DMS 273 (cell line): Measurements from ENCODE around the gene AKR1B15.

Experiments
- DNase-seq: peaks from one replicate; lab custom pipeline; 2025; ENCODE audit not compliant: unreplicated experiment; lab: John Stamatoyannopoulos, UW

Gene AKR1B15

GRCh38 chr7:134612197-134612596, 63.3 kb downstream of the AKR1B15 start:
- no peak for DNase-seq

GRCh38 chr7:134613623-134614347, 64.9 kb downstream of the AKR1B15 start:
- no peak for DNase-seq

- no peak for DNase-seq
Observed at GRCh38 chr7:134616611-134617010, 67.7 kb downstream of the AKR1B15 start.

- DNase-seq = no peak
Observed at GRCh38 chr7:134618756-134619530, 70.0 kb downstream of the AKR1B15 start.

- DNase-seq = peak; percentile 73
Observed at GRCh38 chr7:134619627-134620331, 70.9 kb downstream of the AKR1B15 start.

- DNase-seq = no peak
Observed at GRCh38 chr7:134622303-134622995, 73.5 kb downstream of the AKR1B15 start.

- DNase-seq = no peak
Observed at GRCh38 chr7:134623193-134623592, 74.3 kb downstream of the AKR1B15 start.

GRCh38 chr7:134625550-134625949, 76.6 kb downstream of the AKR1B15 start:
- DNase-seq = no peak

- no peak for DNase-seq
Observed at GRCh38 chr7:134627109-134627774, 78.3 kb downstream of the AKR1B15 start.

- no peak for DNase-seq
Observed at GRCh38 chr7:134627775-134628153, 78.9 kb downstream of the AKR1B15 start.

GRCh38 chr7:134629445-134629844, 80.5 kb downstream of the AKR1B15 start:
- no peak for DNase-seq
